Stomach smooth muscle (tissue), 2 donors: ENCODE data around the gene SNTB2.

ENCODE experiments used
- H3K27ac ChIP-seq: one replicate; pipeline ENCODE4 v1.7.0; 2013; ENCODE audit warnings: mild to moderate bottlenecking, low read length, inconsistent platforms
- H3K27me3 ChIP-seq, 2 donors: one replicate each; pipeline ENCODE4 v1.7.0; 2013; ENCODE audit warnings: low read length in 2 of 2; ENCODE audit not compliant: insufficient read depth in 2 of 2, control insufficient read depth in 1 of 2
- H3K36me3 ChIP-seq, 2 donors: one replicate each; pipeline ENCODE4 v1.7.0; 2013; ENCODE audit warnings: low read length in 2 of 2; ENCODE audit not compliant: control insufficient read depth in 2 of 2, insufficient read depth in 2 of 2
- H3K4me1 ChIP-seq: one replicate; pipeline ENCODE4 v1.7.0; 2013; ENCODE audit warnings: low read length; ENCODE audit not compliant: control insufficient read depth, insufficient read depth
- H3K4me3 ChIP-seq, 2 donors: one replicate each; pipeline ENCODE4 v1.7.0; 2013; ENCODE audit warnings: low read length in 2 of 2
- H3K9ac ChIP-seq, 2 donors: one replicate each; pipeline ENCODE4 v1.7.0; 2013; ENCODE audit warnings: low read length in 2 of 2, mild to moderate bottlenecking in 1 of 2
- H3K9me3 ChIP-seq, 2 donors: one replicate each; pipeline ENCODE4 v1.7.0; 2013; ENCODE audit warnings: low read length in 2 of 2; ENCODE audit not compliant: control insufficient read depth in 2 of 2
- donor health status: healthy.
- donor health status: Pancreatic carcinoma.

SNTB2 gene

GRCh38 chr16:69325784-69326171, 138.8 kb downstream of the SNTB2 start:
- Histone ChIP-seq H3K36me3 (peaks cover 41 to 53% of the 10 kb centered on the region in 2 donors), H3K27me3 (no peaks in the 10 kb centered on the region), H3K4me3 (no peak overlapping the region), H3K4me1 (peaks cover 35% of the 10 kb centered on the region), H3K9me3 (no peaks in the 10 kb centered on the region), H3K9ac (no peak overlapping the region), H3K27ac (no peak overlapping the region)

GRCh38 chr16:69326172-69326873, 139.4 kb downstream of the SNTB2 start:
- Histone ChIP-seq H3K36me3 (peaks cover 36 to 47% of the 10 kb centered on the region in 2 donors), H3K27me3 (no peaks in the 10 kb centered on the region), H3K4me1 (peaks cover 39% of the 10 kb centered on the region), H3K4me3 (no peak overlapping the region), H3K27ac (no peak overlapping the region), H3K9ac (no peak overlapping the region), H3K9me3 (no peaks in the 10 kb centered on the region)

GRCh38 chr16:69327585-69328310, 140.8 kb downstream of the SNTB2 start:
- H3K27ac ChIP-seq = no peak overlapping the region
- H3K36me3 ChIP-seq = peaks cover 26 to 44% of the 10 kb centered on the region in 2 donors
- no peaks in the 10 kb centered on the region for H3K27me3 ChIP-seq
- H3K9ac ChIP-seq = no peak overlapping the region
- H3K4me3 ChIP-seq = no peak overlapping the region
- H3K9me3 ChIP-seq = no peaks in the 10 kb centered on the region
- peaks cover 39% of the 10 kb centered on the region for H3K4me1 ChIP-seq

- H3K4me3 ChIP-seq = peak overlapping the region; percentile 71 to 86
- H3K4me1 ChIP-seq = peaks cover 39% of the 10 kb centered on the region
- H3K27me3 ChIP-seq = no peaks in the 10 kb centered on the region
- H3K9ac ChIP-seq = peak overlapping the region in 1 of 2 donors; percentile 68
- H3K9me3 ChIP-seq = no peaks in the 10 kb centered on the region
- H3K27ac ChIP-seq = no peak overlapping the region
- peaks cover 26 to 41% of the 10 kb centered on the region in 2 donors for H3K36me3 ChIP-seq
Observed at GRCh38 chr16:69328854-69329316, 141.9 kb downstream of the SNTB2 start.

DNA sequence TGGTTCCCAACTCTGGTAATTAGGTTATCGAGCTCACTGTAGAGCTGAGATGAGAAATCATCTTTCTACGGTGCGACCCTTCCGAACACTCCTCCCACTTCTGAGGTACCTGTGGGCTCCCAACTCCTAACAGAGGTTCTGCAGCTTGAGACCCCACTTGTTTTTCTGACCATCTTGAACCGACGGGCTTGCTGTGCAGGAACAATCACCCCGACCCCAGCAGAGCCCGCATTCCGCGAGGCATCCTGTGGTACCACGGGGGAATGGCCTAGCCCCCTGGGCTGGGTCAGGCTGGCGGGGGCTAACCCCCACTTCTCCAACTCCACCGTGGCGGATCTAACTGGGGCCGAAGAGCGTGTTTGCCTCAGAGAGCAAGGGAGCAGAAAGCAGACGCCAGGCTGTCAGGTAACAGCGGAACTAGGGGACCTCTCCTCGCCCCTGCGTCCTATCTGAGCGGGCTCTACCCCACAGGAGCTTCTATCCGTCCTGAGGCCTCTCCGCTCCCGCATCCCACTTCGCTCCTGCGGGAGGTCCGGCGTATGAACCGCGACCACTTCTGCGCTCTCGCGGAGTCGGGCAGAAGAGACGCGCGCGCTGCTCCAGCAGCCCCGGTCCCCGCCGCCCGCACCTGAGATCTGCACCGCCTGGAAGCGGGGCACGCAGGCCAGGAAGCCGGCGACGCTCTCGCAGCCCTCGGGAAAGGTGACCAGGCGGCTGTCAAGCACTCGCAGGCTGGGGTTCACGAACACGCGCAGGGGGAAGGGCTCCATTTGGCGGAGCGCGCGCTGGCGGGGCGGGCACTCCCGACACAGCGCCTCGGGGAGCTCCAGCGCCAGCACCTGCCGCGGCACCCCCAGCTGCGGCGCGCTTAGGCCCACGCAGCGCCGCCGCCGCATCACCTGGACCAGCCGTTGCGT, 142.7 kb downstream of the SNTB2 start:
- Histone ChIP-seq H3K36me3 (peaks cover 32 to 43% of the 10 kb centered on the region in 2 donors), H3K4me3 (peak overlapping the region; percentile 71 to 86), H3K27ac (peak overlapping the region; percentile 24), H3K27me3 (no peaks in the 10 kb centered on the region), H3K9ac (peak overlapping the region; percentile 63 to 68), H3K4me1 (peaks cover 43% of the 10 kb centered on the region), H3K9me3 (no peaks in the 10 kb centered on the region)

DNA sequence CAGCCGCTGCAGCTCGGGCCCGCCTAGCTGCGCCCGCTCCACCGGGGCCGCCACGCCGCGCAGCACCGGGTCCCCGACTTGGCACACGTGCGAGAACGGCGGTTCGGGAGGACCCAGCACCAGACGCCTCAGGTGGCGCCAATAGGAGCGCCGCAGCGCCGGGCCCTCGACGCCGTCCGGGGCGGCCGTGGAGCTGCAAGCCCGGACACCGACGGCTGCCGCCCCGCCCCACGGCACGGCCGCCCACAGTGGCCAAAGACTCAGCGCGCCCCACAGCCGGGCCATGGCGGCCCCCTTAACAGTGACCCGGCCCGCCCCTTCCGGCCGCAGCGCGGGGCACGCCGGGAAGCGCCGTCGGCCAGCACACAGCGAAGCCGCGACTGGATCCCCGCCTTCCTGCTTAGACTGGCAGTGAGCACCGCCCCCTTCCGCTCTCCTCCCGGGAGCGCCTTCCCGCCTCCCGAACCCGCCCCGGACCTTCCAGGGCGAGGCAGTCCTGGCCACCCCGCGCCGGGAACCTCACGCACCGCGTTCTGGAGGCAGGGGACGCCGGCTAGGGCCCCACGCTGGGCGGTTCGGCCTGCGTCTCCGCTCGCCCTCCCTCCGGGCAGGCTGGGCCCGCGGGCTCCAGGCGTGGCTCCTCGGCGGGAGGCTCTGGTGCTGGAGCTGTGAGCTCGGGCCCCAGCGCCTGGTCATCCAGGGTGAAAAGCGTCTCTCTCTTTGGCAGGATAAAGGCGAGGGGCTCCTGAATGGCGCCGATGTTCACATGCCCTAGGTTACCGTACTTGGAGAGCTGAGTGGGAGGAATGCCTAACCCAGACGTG, 143.5 kb downstream of the SNTB2 start, which contains the start of gene PDF:
Gene PDF, minus strand, starts transcription at position 303 of the 824 bp plus-strand sequence. Its CDS starts 18 bp downstream, at position 285.
- Histone ChIP-seq H3K4me1 (peaks cover 41% of the 10 kb centered on the region), H3K4me3 (peak within 1 kb of the TSS; percentile 72 to 86), H3K27me3 (no peaks in the 10 kb centered on the region), H3K9me3 (no peaks in the 10 kb centered on the region), H3K36me3 (peaks cover 34 to 45% of the 10 kb centered on the region in 2 donors), H3K27ac (peak within 1 kb of the TSS; percentile 82), H3K9ac (peak within 1 kb of the TSS; percentile 69 to 84)

- Histone ChIP-seq H3K27me3 (no peaks in the 10 kb centered on the region), H3K9me3 (no peaks in the 10 kb centered on the region), H3K4me1 (peaks cover 27% of the 10 kb centered on the region), H3K27ac (no peak overlapping the region), H3K36me3 (peaks cover 32 to 38% of the 10 kb centered on the region in 2 donors), H3K4me3 (no peak overlapping the region), H3K9ac (no peak overlapping the region)
Observed at GRCh38 chr16:69334696-69335095, 147.7 kb downstream of the SNTB2 start.

DNA sequence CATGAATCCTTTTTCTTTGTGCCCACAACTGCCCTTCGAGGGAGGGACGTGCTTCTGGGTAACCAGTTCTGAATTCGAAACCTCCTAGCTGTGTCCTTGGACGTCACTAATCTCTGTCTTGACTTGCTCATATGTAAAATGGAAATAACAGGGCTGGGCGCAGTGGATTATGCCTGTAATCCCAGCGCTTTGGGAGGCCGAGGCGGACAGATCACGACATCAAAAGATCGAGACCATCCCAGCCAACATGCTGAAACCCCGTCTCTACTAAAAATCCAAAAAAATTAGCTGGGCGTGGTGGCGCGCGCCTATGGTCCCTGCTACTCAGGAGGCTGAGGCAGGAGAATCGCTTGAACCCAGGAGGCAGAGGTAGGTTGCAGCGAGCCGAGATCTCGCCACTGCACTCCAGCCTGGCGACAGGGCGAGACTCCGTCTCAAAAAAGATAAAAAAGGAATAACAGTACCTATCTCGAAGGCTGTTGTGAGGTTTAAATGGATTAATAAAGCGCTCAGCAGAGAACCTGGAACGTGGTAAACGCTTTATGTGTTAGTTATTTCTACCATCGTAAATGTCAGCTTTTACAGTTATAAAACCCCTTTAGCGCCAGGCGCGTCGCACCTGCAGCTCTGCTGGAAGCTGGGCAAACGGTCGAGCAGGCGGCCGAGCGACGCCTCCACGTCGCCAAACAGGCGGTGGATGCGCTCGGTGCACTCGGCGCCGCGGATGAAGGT, 151.8 kb downstream of the SNTB2 start:
- peaks cover 29% of the 10 kb centered on the region for H3K4me1 ChIP-seq
- no peaks in the 10 kb centered on the region for H3K27me3 ChIP-seq
- H3K36me3 ChIP-seq = peaks cover 29 to 34% of the 10 kb centered on the region in 2 donors
- peak overlapping the region; percentile 95 to 99 for H3K4me3 ChIP-seq
- H3K9ac ChIP-seq = peak overlapping the region; percentile 87 to 96
- peak overlapping the region; percentile 80 for H3K27ac ChIP-seq
- H3K9me3 ChIP-seq = no peaks in the 10 kb centered on the region

- Histone ChIP-seq H3K4me3 (peak within 1 kb of the TSS; percentile 95 to 99), H3K9ac (peak within 1 kb of the TSS; percentile 87 to 96), H3K36me3 (peaks cover 21 to 28% of the 10 kb centered on the region in 2 donors), H3K4me1 (peaks cover 25% of the 10 kb centered on the region), H3K9me3 (no peaks in the 10 kb centered on the region), H3K27ac (peak within 1 kb of the TSS; percentile 80), H3K27me3 (no peaks in the 10 kb centered on the region)
Observed at GRCh38 chr16:69339289-69340094, 152.5 kb downstream of the SNTB2 start, which contains the start of the genes COG8 and NIP7. TSS of gene COG8 (minus strand) at chr16:69339564. CDS start at chr16:69339552, 12 bp downstream. TSS of gene NIP7 (plus strand) at chr16:69339772. CDS start at chr16:69339830, 58 bp downstream.
